ENCODE data around the gene LRRC72. TPM values are rescaled to one million over a fixed set of nuclear protein-coding genes. Genes with fewer than 3 reads are reported as not detected.

LRRC72 gene
- total RNA-seq, 1 donor from 2014 or later, result not detected

GRCh38 chr7:16585540-16585939, 58.9 kb downstream of the LRRC72 start:
- Mint-ChIP-seq H3K4me1 (ENCODE audit: low read depth, unreplicated experiment) (peaks cover 4% of the 10 kb centered on the region), H3K9me3 (ENCODE audit: unreplicated experiment) (peaks cover 6% of the 10 kb centered on the region), H3K36me3 (ENCODE audit: low read depth, unreplicated experiment) (no peaks in the 10 kb centered on the region), H3K4me3 (ENCODE audit: unreplicated experiment) (no peak overlapping the region), H3K27ac (ENCODE audit: unreplicated experiment) (no peak overlapping the region), H3K27me3 (ENCODE audit: low read depth, unreplicated experiment) (no peaks in the 10 kb centered on the region)
- H3K36me3 ChIP-seq (ENCODE audit: insufficient read depth, low read length), result no peaks in the 10 kb centered on the region
- DNase-seq (ENCODE audit: low read depth), result no peak
- no peaks in the 10 kb centered on the region for H3K9me3 ChIP-seq (ENCODE audit: insufficient read depth, low read depth, low read length)
- no peaks in the 10 kb centered on the region for H3K79me2 ChIP-seq (ENCODE audit: insufficient read depth, low read length)
- no peak for FAIRE-seq
- no peak overlapping the region for H3K9ac ChIP-seq (ENCODE audit: low read length)
- H4K20me1 ChIP-seq (ENCODE audit: insufficient read depth, low read length), result no peaks in the 10 kb centered on the region
- no peaks in the 10 kb centered on the region for H3K27me3 ChIP-seq (ENCODE audit: insufficient read depth, low read length)
- no peak overlapping the region for H3K4me2 ChIP-seq (ENCODE audit: low read length)
- H2AFZ ChIP-seq (ENCODE audit: low read depth, low read length), result no peak overlapping the region
- H3K4me3 ChIP-seq (ENCODE audit: insufficient read depth, low read depth, low read length), result no peak overlapping the region
- H3K27ac ChIP-seq (ENCODE audit: low read depth, low read length), result no peak overlapping the region
- no peaks in the 10 kb centered on the region for H3K4me1 ChIP-seq (ENCODE audit: insufficient read depth, low read length)
- no peak for TF ChIP-seq CTCF (IDR thresholded peaks at IDR 0.05; ENCODE audit: insufficient read depth, low read depth, low read length)

GRCh38 chr7:16586081-16586874, 59.7 kb downstream of the LRRC72 start:
- Mint-ChIP-seq H3K4me3 (ENCODE audit: unreplicated experiment) (no peak overlapping the region), H3K9me3 (ENCODE audit: unreplicated experiment) (peaks cover 6% of the 10 kb centered on the region), H3K4me1 (ENCODE audit: low read depth, unreplicated experiment) (peaks cover 7% of the 10 kb centered on the region), H3K27me3 (ENCODE audit: low read depth, unreplicated experiment) (no peaks in the 10 kb centered on the region), H3K27ac (ENCODE audit: unreplicated experiment) (no peak overlapping the region), H3K36me3 (ENCODE audit: low read depth, unreplicated experiment) (no peaks in the 10 kb centered on the region)
- Histone ChIP-seq H3K36me3 (ENCODE audit: insufficient read depth, low read length) (no peaks in the 10 kb centered on the region), H3K27me3 (ENCODE audit: insufficient read depth, low read length) (no peaks in the 10 kb centered on the region), H3K4me1 (ENCODE audit: insufficient read depth, low read length) (no peaks in the 10 kb centered on the region), H2AFZ (ENCODE audit: low read depth, low read length) (no peak overlapping the region), H4K20me1 (ENCODE audit: insufficient read depth, low read length) (no peaks in the 10 kb centered on the region), H3K27ac (ENCODE audit: low read depth, low read length) (no peak overlapping the region), H3K79me2 (ENCODE audit: insufficient read depth, low read length) (no peaks in the 10 kb centered on the region), H3K4me2 (ENCODE audit: low read length) (no peak overlapping the region), H3K9ac (ENCODE audit: low read length) (no peak overlapping the region), H3K4me3 (ENCODE audit: insufficient read depth, low read depth, low read length) (no peak overlapping the region), H3K9me3 (ENCODE audit: insufficient read depth, low read depth, low read length) (no peaks in the 10 kb centered on the region)
- TF ChIP-seq CTCF (IDR thresholded peaks at IDR 0.05; ENCODE audit: insufficient read depth, low read depth, low read length) (no peak), EZH2 (IDR thresholded peaks at IDR 0.05; ENCODE audit: insufficient read depth, low read length) (no peak)
- no peak for FAIRE-seq
- DNase-seq (ENCODE audit: low read depth), result no peak

DNA sequence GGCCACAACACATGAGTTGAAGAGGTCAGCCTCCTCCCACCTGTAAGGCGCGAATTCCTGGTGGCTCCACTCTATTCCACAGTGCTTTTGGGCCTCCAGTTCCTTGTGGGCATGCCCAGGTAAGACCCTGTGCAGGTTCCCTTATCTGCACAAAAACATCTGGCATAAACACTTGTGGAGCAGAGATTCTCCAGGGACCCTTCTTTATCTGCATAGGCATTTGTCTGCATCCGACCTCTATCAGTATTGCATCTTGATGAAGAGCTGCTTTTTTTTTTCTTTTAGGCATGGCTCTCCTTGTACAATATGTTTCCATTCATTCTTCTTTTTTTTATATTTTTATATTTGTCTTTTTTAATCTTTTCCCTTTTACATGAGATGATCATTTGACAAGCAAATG, 60.5 kb downstream of the LRRC72 start:
- Mint-ChIP-seq H3K27ac (ENCODE audit: unreplicated experiment) (no peak overlapping the region), H3K36me3 (ENCODE audit: low read depth, unreplicated experiment) (no peaks in the 10 kb centered on the region), H3K4me3 (ENCODE audit: unreplicated experiment) (no peak overlapping the region), H3K4me1 (ENCODE audit: low read depth, unreplicated experiment) (peaks cover 7% of the 10 kb centered on the region), H3K9me3 (ENCODE audit: unreplicated experiment) (peaks cover 6% of the 10 kb centered on the region), H3K27me3 (ENCODE audit: low read depth, unreplicated experiment) (no peaks in the 10 kb centered on the region)
- DNase-seq (ENCODE audit: low read depth) (no peak), FAIRE-seq (no peak)
- Histone ChIP-seq H3K9ac (ENCODE audit: low read length) (no peak overlapping the region), H3K27me3 (ENCODE audit: insufficient read depth, low read length) (no peaks in the 10 kb centered on the region), H3K4me2 (ENCODE audit: low read length) (no peak overlapping the region), H3K4me1 (ENCODE audit: insufficient read depth, low read length) (no peaks in the 10 kb centered on the region), H3K27ac (ENCODE audit: low read depth, low read length) (no peak overlapping the region), H3K36me3 (ENCODE audit: insufficient read depth, low read length) (no peaks in the 10 kb centered on the region), H3K4me3 (ENCODE audit: insufficient read depth, low read depth, low read length) (no peak overlapping the region), H2AFZ (ENCODE audit: low read depth, low read length) (no peak overlapping the region), H4K20me1 (ENCODE audit: insufficient read depth, low read length) (no peaks in the 10 kb centered on the region), H3K79me2 (ENCODE audit: insufficient read depth, low read length) (no peaks in the 10 kb centered on the region), H3K9me3 (ENCODE audit: insufficient read depth, low read depth, low read length) (no peaks in the 10 kb centered on the region)
- TF ChIP-seq CTCF (IDR thresholded peaks at IDR 0.05; ENCODE audit: insufficient read depth, low read depth, low read length) (no peak), EZH2 (IDR thresholded peaks at IDR 0.05; ENCODE audit: insufficient read depth, low read length) (no peak)

Measured in astrocyte (in vitro differentiated cells and primary cell).